ENCODE data around the gene MEIS1.

Gene MEIS1

DNA sequence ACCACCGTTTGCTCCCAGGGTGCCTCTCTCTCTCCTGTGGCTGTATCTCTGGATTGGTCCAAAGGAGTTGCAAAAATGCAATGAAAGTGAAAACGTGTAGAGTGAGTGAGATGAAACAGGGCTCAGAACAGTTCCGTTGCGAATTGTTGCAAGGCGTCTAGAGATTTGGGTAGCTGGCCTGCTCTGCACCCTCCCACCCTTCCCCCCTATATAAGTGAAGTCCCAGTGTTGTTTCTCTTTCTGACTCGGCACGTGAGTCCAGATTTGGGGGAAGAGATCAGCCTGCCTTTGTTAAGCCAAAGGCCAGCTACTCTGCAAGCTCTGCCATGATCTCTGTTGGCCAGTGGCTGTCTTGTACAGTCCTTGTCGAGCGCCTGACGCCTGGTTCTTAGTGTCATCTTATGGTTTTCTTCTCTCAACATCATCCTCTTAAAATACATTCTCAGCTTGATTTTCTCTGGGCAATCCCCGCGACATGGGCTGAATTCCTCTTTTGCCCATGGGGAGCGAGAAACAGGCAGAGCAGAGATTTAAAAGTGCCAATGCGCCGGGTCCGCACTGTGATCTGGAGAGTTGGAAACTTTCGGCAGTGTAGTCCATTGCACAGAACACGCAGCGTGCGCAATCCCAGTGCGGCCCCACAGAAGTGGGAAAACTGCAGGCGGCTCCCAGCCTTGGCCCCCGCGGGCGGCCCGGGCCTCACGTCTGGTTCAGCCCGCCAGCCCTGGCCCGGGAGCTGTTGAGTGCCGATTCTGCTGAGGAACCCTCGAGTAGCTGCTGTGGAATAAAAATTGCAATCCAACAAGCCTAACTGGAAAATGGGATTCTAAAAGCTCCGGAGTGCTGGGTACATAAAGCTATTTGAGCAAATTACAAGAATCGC, 9.3 kb downstream of the MEIS1 start:
- no peak for DNase-seq (ENCODE audit: low spot score)

DNA sequence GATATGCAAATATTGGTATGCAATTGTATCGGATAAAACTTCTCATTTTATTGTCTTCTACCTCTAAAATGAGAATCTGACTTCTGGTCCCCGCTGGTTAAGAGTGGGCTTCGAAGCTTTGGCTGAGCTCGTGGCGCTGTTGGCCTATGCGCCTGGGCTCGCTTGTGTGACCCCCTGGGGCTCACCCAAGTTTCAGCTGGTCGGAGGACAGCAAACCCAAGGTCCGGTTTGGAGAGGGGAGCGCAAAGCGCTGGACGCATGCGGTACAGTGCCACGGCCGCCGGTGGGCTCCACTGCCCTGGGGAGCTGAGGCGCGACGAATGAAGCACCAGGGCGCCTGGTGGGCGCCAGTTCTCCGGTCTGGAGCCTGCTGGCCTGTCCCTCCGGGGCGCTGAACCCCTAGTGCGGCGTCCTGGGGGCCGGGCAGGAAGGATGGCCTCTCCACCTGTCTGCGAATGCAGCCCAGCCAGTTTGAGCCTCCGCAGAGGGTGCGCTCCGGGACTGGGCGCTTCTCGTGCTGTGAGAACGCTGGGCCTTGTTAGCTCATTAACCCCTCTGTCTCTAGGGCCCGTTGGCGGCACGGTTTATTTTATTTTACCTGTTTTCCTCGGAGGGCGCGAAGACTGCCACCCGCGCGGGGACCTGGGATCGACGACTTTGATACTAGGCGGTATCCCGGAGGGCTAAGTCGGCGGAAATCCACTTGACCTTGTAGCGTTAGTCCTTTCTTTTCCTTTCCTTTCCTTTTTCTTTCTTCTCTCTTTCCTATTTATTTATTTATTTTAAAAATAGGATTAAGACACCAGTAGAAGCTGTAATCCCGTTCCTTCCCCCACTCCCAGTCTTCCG, 10.4 kb downstream of the MEIS1 start:
- no peak for DNase-seq (ENCODE audit: low spot score)

DNA sequence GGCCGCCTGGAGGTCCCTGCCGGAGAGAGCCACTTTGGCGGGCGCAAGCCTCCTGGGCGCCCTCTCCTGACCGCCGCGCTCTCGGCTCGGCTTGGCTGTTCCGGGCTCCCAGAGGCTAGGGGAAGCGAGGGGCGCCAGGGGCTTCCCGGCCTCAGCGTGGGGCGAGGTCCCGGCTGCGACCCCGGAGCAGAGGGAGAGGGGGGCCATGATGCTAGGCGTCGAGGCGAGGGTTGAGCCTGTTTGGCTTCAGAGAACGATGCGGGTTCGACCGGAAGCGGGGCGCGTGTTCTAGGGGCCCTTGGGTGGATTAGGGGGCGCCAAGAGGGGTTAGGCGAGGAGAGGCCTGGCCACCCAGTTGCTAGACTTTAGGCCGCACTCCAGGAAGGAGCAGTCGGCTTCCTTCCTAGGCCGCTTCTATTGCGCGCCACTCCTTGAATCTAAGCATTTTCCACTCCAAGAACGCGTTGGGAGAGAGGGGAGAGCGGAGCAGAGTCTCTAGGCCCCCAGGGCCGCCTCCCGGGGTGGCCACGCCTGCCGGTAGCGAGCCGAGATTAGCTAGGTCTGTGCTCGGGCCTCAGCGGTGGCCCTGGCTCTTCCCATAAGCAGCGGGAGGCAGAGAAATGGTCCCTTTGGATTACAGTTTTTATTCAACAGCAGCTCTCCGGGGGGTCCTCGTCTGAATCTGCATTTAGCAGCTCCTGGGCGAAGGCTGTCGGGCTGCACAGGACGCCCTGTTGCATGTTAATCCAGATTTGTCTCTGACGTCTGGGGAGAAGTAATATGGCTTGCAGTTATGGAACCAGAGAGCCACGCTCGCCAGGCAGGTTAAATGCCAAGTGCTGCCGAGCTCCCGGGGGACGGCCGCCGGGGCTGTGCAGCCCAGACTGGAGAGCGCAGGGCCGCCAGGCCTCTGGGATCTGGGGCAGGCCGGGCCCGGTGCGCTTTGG, 11.3 kb downstream of the MEIS1 start:
- DNase-seq (ENCODE audit: low spot score), result no peak

DNA sequence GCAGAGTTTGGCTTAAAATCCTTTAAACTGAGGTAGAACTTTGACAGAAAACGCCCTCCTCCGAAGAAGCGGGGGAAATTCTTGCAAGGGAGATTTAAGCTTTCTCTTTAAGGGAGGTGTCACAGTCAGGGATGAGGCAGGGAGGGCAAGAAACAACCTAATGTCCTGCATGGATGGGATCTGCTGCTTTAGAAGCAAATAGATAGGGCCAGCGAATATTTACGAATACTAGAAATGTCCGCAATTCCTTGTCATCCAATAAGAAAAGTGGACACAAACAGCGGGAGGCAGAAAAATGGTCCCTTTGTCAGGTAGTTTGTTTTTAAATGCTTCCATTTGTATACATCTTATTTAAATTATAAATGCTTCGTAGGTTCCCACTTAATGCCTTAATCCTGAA, 12.0 kb downstream of the MEIS1 start:
- no peak for DNase-seq (ENCODE audit: low spot score)

DNA sequence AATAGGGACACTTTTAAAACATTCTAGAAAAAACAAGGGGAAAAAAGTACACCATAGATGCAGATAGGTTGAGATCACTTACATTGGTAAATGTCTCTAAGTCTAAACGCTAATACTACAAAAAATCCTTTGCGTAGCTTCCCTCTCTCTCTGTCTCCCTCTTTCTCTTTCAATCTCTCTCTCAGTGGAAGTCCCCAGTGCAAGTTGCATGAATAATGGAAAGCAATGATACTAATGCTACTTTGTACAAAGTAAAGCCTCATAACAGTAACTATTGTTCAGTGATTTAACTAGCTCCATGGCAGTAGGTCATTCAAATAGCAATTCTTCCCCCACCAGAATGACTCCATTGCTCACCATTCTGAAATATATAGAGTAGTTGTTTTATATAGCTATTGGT, 12.8 kb downstream of the MEIS1 start:
- no peak for DNase-seq (ENCODE audit: low spot score)

DNA sequence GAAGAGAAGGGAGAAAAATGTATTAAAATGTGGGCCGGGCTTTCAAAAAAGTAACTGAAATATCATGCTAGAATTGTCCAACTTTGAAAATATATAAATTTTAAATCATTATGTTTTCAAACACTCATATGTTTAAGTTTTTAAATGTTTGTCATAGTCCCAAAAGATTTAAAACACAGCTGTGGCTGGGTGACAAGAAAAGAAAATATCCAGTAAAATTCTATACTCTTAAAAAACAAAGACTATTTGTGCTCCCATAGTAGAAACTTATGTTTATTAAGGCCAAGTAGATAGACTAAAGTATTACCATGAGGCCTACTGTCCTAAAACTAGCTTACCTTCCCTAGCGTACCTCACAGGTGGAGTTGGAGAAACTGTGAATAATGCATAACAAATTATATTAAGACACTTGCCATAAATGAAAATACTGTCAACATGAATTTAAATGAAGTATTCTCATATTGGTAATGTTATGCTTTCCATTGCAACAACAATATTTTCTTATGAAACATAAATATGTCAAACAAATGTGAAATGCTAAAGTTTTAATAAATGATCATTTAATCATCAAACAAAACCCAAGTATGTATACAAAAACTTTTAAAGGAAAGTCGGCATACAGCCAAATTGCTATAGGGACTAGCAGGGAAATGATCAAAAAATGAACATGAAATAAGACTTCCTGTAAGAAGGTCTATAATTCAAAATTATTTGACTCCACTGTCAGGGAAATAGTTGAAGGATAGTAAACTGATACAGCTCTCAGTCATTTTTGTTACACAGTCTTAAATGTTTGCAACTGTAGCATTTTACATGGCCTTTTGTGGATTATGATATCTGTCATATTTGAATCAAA, 13.4 kb downstream of the MEIS1 start:
- no peak for DNase-seq (ENCODE audit: low spot score)

DNA sequence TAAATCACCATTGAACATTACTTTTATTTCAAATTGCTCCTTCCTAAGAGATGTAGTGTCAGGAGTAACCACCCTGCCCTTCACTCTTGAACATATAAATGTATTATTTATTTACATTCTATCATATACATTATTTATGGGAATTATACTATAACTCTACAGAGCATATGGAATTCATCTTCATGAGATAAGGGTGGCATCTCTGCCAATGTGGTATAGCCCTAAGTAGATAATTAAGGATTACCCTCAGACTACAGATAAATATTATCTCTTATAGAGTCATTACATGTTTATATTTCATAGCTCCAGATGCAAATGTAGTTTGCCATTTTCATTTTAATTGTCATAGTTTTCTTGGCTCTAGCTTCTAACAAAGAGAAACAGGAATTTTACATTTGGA, 17.3 kb downstream of the MEIS1 start:
- no peak for DNase-seq (ENCODE audit: low spot score)

DNA sequence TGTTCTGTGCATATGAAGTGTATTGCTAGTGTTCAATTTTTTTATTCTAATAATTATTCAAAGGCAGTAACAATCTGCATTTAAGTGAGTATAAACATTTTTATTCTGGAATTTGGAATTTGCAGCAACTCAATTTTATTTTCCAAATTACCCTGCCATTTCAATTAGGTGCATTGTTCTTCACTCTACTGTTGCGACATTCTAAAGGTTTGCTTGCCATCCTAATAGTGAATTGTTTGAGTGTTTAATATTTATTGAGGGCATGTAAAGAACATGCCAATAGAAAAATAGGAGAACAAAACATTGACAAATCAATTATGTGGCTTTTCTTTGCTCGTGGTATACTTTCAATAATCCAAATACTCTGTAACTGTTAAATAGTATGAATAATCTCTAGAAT, 18.0 kb downstream of the MEIS1 start:
- DNase-seq (ENCODE audit: low spot score), result no peak

DNA sequence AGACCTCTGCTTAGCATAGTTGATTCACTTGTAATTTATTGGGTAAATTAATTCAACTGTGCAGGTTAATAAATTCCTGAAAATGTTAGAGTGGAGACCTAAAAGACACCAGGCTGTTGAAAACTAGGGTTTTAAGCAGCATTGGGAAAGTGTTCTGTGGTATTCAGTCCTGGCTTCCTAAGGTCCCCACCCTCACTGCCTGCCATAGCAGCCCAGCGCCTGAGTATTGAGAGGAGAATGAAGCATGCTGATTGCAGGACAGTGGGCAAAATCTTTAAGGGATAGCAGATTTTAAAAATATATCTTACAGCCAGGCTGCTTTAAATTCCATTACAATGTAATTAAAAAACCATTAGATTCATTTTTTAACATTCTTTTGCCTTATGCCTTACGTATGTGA, 20.6 kb downstream of the MEIS1 start:
- no peak for DNase-seq (ENCODE audit: low spot score)

DNA sequence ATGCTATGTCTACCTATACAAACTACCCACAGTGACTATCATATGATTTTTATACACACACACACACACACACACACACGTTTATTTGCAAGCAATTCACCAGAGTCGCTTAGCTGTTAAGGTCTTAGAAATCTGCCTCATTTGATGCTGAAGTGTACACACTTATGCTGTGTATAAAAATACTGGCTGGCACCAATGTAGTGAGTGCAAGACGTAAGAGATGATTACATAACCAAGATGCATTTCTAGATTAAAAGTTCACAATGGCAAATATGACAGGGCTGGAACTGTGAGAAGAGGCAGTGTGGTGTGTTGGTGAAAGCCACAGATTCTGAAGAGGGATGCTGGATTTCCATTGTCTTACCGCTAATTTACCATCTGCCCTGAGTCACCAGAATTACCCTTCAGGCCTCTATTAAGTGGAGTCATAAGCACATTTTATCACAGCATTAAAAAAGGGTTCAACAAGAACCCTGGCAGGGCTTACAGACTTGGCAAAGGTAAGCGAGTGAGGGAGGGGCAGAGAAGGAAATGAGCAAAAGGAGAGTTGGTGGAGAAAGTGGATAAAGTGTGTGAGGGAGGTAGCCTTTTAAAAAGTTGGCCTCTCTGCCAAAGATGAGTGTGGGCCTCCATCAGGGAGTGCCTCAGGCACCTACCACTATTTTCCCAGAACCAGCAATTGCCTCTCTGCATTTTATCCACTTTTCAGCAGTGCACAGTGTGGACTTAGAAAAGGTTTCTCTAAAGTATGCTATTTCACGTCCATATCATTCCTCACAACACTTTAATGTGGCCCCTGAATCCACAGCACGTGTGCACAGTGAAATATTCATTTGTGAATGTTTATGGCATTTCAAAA, 21.5 kb downstream of the MEIS1 start:
- DNase-seq (ENCODE audit: low spot score), result no peak

DNA sequence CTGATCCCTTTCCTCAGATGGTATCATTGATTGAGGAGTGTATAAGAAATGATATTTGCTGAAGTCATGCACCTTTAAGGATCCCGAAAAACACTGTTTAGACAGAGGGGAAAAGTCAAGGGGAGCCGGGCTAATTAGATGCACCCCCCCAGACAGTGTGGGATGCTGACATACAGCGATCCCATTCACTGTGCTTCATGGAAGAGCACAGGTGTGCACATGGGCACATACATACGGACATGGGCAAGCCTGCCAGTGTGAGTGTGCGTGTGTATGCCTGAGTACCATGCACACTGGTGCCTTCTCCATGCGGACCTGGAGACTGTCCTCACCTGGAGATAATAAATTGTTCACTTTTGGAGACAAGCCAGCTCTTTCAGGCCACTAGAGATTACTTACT, 22.6 kb downstream of the MEIS1 start:
- no peak for DNase-seq (ENCODE audit: low spot score)

DNA sequence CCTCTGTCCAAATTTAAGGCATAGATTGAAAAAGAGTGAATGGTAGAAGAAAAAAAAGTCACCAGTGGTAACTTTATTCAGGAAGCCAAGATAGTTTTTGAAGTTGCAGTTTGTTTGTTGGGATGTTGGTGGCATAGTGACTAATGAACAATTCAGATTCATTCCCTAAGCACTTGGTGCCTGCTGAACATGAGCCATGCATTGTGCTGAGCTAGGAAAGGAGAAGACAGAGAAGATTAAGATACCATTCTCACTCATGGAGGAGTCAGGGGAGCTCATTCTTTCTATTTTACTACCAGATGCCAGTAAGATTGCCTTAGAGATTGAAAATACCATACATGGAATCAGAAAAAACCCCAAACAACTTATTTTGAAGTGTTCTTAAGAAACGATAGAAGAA, 25.1 kb downstream of the MEIS1 start:
- no peak for DNase-seq (ENCODE audit: low spot score)

DNA sequence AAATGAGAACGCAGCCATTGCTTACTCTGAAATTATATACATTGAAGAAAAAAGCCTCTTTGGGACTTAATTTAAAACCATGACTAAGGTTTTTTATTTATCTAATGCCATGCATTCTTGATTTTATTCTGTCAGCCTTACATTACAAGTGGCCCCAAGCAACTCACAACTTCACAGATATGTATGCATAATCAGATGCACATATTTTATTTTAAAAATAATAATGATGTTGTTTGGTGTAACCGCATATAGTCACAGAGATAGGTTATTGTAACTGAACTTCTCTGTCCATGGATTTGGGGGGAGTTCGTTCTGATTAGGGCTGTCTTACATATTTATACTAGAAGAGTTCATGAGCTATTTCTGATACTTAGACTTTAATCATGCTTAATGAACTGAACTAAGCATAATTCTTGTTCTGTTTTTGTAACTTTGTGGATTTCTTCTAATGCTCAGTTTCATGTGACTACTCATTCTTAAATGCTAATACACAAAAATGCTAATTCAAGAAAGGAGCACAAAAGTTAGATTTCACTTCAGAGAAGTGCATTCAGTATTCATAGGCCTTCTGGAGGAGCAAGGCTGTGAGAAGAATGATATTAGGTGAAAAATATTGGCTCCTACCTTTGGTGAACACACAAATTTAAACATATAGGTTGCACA, 26.2 kb downstream of the MEIS1 start:
- DNase-seq (ENCODE audit: low spot score), result no peak

DNA sequence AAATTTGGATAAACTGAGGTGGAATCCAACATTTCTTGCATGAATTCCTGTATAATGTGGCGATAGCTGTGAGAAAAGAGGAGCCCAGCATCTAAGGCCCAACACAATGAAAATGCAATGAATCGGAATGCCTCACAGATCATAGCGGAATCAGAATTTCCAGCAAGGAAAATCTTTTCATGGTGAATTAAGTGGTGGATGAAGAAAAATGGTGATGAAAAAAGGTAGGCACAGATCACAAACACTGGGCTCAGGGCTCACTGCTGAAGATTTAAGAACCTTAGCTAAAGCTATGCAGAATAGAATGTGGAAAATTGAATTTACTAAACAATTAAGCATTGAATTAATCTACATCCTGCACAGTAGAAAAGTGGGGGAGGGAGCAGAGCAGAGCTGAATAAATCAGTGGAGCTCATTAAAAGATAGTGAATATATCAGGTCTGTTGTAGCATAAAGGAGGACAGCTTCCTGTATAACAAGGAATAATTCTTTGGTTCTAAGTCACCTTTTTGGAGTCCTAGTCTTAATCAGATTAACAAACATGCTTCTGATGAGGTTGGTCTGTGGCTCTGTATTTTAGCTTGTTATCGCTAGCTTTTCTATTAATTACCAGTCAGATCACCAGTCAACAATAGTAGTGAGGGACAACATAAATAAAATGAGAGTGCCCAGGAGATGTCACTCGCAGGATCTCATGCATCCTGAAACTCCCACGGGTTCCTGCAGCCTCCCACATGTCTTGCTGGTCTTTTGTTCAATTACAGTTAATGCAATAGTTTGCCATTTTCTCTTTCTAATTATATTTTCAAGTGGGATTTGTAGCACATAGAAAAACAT, 27.0 kb downstream of the MEIS1 start:
- DNase-seq (ENCODE audit: low spot score), result no peak

DNA sequence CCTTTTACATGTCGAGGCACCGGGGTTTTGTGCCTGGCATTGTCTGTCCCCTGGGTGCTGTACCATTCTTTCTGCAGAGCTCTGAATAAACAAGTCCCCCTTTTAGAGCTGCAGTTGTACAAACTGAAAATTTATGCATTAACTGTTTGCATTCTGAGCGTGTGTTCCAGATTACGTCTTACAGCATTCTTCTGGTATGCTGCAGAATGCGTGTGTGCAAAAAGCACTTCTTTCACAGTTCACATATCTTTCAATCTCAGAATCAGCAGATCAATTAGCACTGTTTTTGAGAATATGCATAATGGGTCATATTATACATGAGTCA, 27.5 kb downstream of the MEIS1 start:
- DNase-seq (ENCODE audit: low spot score), result no peak

DNA sequence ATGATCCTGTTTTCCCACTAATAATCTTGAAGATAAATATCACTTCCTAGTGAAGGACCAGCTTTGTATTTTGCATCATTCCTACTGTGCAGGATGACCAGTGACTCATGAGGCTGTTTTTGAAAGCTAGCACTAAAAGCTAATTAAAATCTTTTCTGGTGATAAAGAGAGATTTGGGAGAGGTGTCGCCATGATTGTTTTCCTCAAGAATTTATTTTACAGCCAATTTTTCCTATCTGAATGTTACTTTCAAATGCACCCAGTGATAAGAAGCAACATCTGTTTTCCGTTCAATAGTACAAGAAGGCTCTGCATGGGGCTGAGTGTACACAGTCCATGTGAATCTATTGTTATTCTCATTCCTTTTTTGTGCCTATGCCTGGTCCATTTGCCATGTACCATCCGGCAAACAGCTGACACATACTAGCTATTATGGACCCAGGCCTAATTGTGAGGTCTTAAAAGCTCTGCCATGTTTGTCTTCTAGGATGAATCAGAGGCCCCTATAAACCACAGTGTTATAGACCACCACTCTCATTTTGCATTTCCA, 28.4 kb downstream of the MEIS1 start:
- DNase-seq (ENCODE audit: low spot score), result no peak

DNA sequence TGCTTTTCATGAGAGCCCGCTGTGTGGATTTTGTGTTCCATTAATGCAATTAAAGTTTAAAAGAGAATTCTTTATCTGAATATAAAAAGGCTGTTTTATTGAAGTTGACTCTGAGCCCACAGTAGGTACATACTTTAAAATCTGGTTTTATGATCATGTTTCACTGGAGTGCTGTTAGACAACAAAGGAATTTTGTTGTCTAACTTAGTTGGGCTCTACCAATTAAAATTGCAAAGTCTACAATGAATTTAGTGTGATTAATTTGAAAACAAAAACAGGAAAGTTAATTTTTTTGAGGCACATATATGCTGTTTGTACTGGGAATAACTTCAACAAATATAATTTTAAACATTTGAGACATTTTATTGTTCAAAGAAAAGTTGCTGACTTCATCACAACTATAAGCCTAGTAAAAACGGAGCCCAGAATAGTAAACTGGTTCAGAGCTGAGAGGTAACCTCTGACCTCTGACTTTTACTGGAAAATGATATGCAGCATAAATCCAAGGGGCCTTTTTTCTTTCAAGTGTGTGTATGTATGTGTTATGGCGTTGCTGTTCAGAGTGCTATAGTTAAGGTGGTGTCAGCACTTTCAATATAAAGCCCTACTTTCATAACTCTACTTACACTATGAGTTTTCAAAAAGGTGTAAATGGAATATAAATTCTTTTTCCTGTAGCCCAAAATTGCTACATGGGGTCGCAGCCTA, 30.2 kb downstream of the MEIS1 start:
- no peak for DNase-seq (ENCODE audit: low spot score)

DNA sequence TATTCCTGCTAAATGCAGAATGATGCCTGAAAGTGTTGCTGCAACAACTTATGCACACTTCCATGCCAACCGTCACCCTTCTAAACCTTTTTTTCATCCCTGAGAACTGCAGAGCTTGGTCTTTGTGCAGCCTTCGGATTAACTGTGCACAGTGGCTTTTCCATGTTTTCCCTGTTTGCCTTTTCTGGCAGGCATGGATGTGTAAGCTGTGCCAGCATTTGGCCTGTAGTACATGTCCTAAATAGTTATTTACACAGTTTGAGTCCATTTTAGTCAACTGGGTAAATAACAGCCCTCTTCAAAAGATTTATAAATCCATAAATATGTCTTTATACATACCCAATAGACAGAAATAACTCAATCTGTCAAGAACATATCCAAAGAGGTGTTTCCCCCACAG, 31.5 kb downstream of the MEIS1 start:
- DNase-seq (ENCODE audit: low spot score), result no peak

Data from kidney capillary endothelial cell (primary cell).